Breast epithelium (tissue), 4 donors: ENCODE measurements around the gene ARCN1. TPM values are rescaled to one million over a fixed set of nuclear protein-coding genes. Genes with fewer than 3 reads are reported as not detected.

ENCODE experiments used
- DNase-seq, 2 donors: peaks; one replicate each; pipeline ENCODE4 v3.0.0-alpha.2; 2019; ENCODE audit warnings: low spot score in 2 of 2
- H3K27ac ChIP-seq, 2 donors: fragments of 200-600 bp; sonication (generic) in 1 of 2; one replicate each; pipeline ENCODE4 v1.5.1; 2016 to 2019; ENCODE audit warnings: mild to moderate bottlenecking in 1 of 2
- H3K27me3 ChIP-seq, 2 donors: fragments of 200-600 bp; sonication (generic) in 1 of 2; one replicate each; pipeline versions ENCODE4 v1.5.1 to v1.6.0; 2017 to 2019; ENCODE audit warnings: control low read depth in 1 of 2, mild to moderate bottlenecking in 1 of 2
- H3K36me3 ChIP-seq: fragments of 200-600 bp; one replicate; pipeline ENCODE4 v1.5.1; 2019
- H3K4me1 ChIP-seq, 2 donors: fragments of 200-600 bp; sonication (generic); one replicate each; pipeline ENCODE4 v1.5.1; 2016 to 2019; ENCODE audit warnings: control low read depth in 1 of 2
- H3K4me3 ChIP-seq, 3 donors: fragments of 200-600 bp; sonication (generic); 1 replicate in 2 of 3; 2 replicates in 1 of 3; pipeline ENCODE4 v1.5.1; 2016 to 2019; ENCODE audit warnings: mild to moderate bottlenecking in 3 of 3, moderate library complexity in 2 of 3
- H3K9me3 ChIP-seq, 2 donors: fragments of 200-600 bp; sonication (generic) in 1 of 2; one replicate each; pipeline ENCODE4 v1.5.1; 2016 to 2019; ENCODE audit warnings: control low read depth in 1 of 2
- POLR2A ChIP-seq: fragments of 450-650 bp; IDR thresholded peaks from one replicate; pipeline ENCODE4 v1.6.1; 2016; ENCODE audit warnings: antibody characterized with exemption, mild to moderate bottlenecking, moderate library complexity
- POLR2AphosphoS5 ChIP-seq, 3 donors: sonication (generic); formaldehyde crosslinking; IDR thresholded peaks; one replicate each; pipeline ENCODE4 v1.6.1; 2017; ENCODE audit warnings: antibody characterized with exemption in 3 of 3
- intact Hi-C: fragments of 100-400 bp; cut with DNase I; formaldehyde crosslinking; loops from one replicate; pipeline ENCODE4 v1.15.1; 2023; ENCODE audit warnings: low total_unique reads
- total RNA-seq, 3 donors: library from RNA; depleted of rRNA; stranded (reverse); fragments of >200 nt; gene quantifications; one replicate each; pipeline ENCODE4 v1.1.0, GENCODE V29; 2016
- TF ChIP-seq, protein P1 (sequence below), 3 donors: fragments of 450-650 bp; IDR thresholded peaks; one replicate each; pipeline ENCODE4 v1.5.1; 2016 to 2017; ENCODE audit warnings: antibody characterized with exemption in 3 of 3, mild to moderate bottlenecking in 3 of 3, moderate library complexity in 3 of 3

Gene ARCN1
- total RNA-seq, 3 donors from 2014 or later: 94.1 to 99.1 (median 98.6) TPM

DNA sequence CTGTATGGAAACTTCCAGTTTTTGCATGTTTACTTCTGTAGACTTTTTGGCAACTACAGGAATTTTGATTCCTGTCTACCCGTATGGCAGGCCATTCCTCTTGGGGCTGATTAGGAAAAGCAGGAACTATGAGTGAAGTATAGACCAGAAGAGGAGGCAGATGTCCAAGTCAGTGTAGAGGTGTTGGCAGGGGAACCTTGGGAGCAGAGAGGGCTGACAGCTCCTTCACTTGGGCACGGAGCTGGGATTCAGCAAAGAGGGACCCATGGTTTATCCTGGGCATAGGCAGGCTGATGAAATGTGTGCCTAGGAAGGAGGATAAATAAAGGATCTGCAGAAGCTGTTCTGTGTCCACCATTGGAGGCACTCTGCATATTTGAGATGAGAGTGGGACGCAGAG, 74.2 kb downstream of the ARCN1 start:
- no peak for TF ChIP-seq POLR2AphosphoS5 (IDR thresholded peaks at IDR 0.05)
- no peak for TF ChIP-seq POLR2A
- TF ChIP-seq, protein P1, sequence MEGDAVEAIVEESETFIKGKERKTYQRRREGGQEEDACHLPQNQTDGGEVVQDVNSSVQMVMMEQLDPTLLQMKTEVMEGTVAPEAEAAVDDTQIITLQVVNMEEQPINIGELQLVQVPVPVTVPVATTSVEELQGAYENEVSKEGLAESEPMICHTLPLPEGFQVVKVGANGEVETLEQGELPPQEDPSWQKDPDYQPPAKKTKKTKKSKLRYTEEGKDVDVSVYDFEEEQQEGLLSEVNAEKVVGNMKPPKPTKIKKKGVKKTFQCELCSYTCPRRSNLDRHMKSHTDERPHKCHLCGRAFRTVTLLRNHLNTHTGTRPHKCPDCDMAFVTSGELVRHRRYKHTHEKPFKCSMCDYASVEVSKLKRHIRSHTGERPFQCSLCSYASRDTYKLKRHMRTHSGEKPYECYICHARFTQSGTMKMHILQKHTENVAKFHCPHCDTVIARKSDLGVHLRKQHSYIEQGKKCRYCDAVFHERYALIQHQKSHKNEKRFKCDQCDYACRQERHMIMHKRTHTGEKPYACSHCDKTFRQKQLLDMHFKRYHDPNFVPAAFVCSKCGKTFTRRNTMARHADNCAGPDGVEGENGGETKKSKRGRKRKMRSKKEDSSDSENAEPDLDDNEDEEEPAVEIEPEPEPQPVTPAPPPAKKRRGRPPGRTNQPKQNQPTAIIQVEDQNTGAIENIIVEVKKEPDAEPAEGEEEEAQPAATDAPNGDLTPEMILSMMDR (IDR thresholded peaks at IDR 0.05): no peak
- no peak overlapping the region for H3K27ac ChIP-seq

DNA sequence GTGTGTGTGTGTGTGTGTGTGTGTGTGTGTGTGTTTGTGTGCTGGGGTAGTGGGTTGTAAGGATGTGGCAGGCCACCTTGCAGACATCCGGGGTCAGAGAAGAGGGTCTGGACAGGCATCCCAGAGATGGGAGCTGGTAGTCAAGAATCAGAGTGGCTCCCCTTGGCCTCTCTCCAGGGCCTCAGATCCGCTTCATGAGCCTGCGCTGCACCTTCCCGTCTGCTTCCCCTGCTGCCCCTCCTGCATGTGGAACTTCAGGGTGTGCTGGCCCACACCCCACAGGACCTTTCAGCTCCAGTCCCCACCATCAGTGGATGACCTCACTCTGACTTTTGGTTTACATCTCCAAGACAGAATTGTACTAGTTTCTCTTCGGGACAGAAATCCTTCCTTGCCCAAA, 76.1 kb downstream of the ARCN1 start:
- Histone ChIP-seq H3K27me3 (no peaks in the 10 kb centered on the region), H3K27ac (peak overlapping the region in 1 of 2 donors; percentile 52), H3K4me3 (no peak overlapping the region), H3K36me3 (no peaks in the 10 kb centered on the region), H3K4me1 (no peaks in the 10 kb centered on the region), H3K9me3 (no peaks in the 10 kb centered on the region)
- no peak for DNase-seq
- intact Hi-C loops: no loop called here
- TF ChIP-seq POLR2A: no peak
- TF ChIP-seq POLR2AphosphoS5 (IDR thresholded peaks at IDR 0.05): no peak
- TF ChIP-seq, protein P1 (IDR thresholded peaks at IDR 0.05): no peak

More for the DNA sequence above, 74.2 kb downstream of the ARCN1 start:
- peaks cover 0 to 2% of the 10 kb centered on the region in 2 donors for H3K4me1 ChIP-seq
- H3K4me3 ChIP-seq: no peak overlapping the region
- H3K36me3 ChIP-seq: no peaks in the 10 kb centered on the region
- H3K9me3 ChIP-seq: no peaks in the 10 kb centered on the region
- no peak for DNase-seq
- intact Hi-C loops: no loop called here
- no peaks in the 10 kb centered on the region for H3K27me3 ChIP-seq

DNA sequence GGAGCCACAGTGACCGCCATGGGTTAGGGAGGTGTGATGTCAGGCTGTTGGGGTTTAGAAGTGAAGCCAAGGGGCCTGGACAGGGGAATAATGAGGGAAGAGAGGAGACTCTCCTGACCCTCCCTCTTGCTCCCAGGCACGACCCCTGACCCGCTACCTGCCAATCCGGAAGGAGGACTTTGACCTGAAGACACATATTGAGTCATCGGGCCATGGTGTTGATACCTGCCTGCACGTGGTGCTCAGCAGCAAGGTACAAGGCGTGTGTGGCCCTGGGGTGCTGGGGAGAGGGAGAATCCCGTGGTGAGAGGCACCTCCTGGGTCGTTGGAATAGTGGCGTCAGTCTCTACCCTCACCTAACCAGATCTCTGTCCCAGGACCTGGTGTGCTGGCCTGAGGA, 77.7 kb downstream of the ARCN1 start:
- no peak overlapping the region for H3K27ac ChIP-seq
- H3K36me3 ChIP-seq: no peaks in the 10 kb centered on the region
- intact Hi-C loops: no loop called here
- no peak overlapping the region for H3K4me3 ChIP-seq
- no peaks in the 10 kb centered on the region for H3K9me3 ChIP-seq
- no peak for DNase-seq
- TF ChIP-seq, protein P1 (IDR thresholded peaks at IDR 0.05): no peak
- TF ChIP-seq POLR2AphosphoS5 (IDR thresholded peaks at IDR 0.05) (no peak), POLR2A (no peak)
- H3K4me1 ChIP-seq: no peaks in the 10 kb centered on the region
- H3K27me3 ChIP-seq: no peaks in the 10 kb centered on the region

DNA sequence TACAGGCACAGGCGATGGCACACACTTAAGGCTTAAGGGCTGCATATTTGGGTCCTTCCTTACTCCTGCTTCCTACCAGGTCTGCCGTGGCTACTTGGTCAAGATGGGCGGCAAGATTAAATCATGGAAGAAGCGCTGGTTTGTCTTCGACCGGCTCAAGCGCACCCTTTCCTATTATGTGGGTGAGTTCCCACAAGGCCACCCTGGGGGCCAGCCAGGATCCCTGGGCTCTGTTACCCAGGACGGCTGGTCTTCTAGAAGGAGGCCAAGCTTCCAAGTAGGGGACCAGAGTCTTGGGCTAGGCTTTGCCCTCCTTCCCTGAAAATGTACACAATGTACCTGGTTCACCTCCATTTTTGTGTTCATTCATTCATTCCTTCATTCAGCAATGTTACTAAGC, 78.2 kb downstream of the ARCN1 start:
- no peak overlapping the region for H3K4me3 ChIP-seq
- H3K27ac ChIP-seq: no peak overlapping the region
- no peaks in the 10 kb centered on the region for H3K9me3 ChIP-seq
- TF ChIP-seq, protein P1 (IDR thresholded peaks at IDR 0.05): no peak
- TF ChIP-seq POLR2A (no peak), POLR2AphosphoS5 (IDR thresholded peaks at IDR 0.05) (no peak)
- no peaks in the 10 kb centered on the region for H3K36me3 ChIP-seq
- no peaks in the 10 kb centered on the region for H3K4me1 ChIP-seq
- intact Hi-C loops: no loop called here
- H3K27me3 ChIP-seq: no peaks in the 10 kb centered on the region
- DNase-seq: no peak

DNA sequence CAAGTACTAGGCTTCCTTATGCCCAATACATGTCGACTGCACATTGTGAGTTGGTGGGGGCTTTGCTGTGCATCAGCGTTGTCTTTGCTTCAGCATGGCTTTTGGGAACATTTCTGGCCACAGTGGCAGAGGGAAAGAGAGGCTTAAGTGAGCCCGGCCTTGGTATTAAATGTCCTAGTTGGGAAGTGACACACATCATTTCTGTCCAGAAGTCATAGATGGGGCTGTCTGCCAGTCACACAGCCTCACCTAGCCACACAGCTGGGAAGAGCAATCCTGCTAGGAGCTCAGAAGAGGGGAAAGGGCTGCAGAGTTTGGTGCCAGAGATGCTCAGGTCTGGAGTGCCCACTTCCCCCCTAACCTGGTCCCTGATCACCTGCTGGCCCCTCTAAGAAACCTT, 79.6 kb downstream of the ARCN1 start:
- no peak overlapping the region for H3K4me3 ChIP-seq
- no peaks in the 10 kb centered on the region for H3K9me3 ChIP-seq
- no peaks in the 10 kb centered on the region for H3K36me3 ChIP-seq
- no peaks in the 10 kb centered on the region for H3K4me1 ChIP-seq
- DNase-seq: no peak
- no peak overlapping the region for H3K27ac ChIP-seq
- intact Hi-C loops: no loop called here
- no peaks in the 10 kb centered on the region for H3K27me3 ChIP-seq
- no peak for TF ChIP-seq POLR2A
- no peak for TF ChIP-seq POLR2AphosphoS5 (IDR thresholded peaks at IDR 0.05)
- TF ChIP-seq, protein P1 (IDR thresholded peaks at IDR 0.05): no peak

Other genes with a start within 250 kb of the ARCN1 start
- 1 to 10 TPM; 2.6 to 4.8 (median 3.5) TPM for gene CD3D, start 229.7 kb upstream of the ARCN1 start, total RNA-seq
- gene CD3G, start 228.1 kb upstream of the ARCN1 start, total RNA-seq: 100 to 1,000 TPM in 1 of 3 donors, 1 to 10 TPM in 1, under 1 TPM in 1; 0.80 to 122 (median 1.2) TPM
- 10 to 100 TPM; 39.0 to 51.5 (median 51.5) TPM for gene UBE4A, start 212.8 kb upstream of the ARCN1 start, total RNA-seq
- 10 to 100 TPM; 45.1 to 66.4 (median 56.0) TPM for gene ATP5MG, start 170.8 kb upstream of the ARCN1 start, total RNA-seq
- gene KMT2A, start 135.9 kb upstream of the ARCN1 start, total RNA-seq: 10 to 100 TPM; 67.4 to 100.0 (median 79.6) TPM
- 10 to 100 TPM in 1 of 3 donors, 1 to 10 TPM in 2; 3.4 to 15.1 (median 6.2) TPM for gene TTC36, start 44.9 kb upstream of the ARCN1 start, total RNA-seq
- gene TMEM25, start 41.2 kb upstream of the ARCN1 start, total RNA-seq: 10 to 100 TPM; 14.1 to 53.6 (median 38.0) TPM
- gene IFT46, start 6.5 kb upstream of the ARCN1 start, total RNA-seq: 10 to 100 TPM; 24.3 to 45.9 (median 33.4) TPM
- gene PHLDB1, start 35.2 kb downstream of the ARCN1 start, total RNA-seq: 100 to 1,000 TPM; 104 to 150 (median 109) TPM
- not detected for gene TREH, start 107.2 kb downstream of the ARCN1 start, total RNA-seq
- 100 to 1,000 TPM in 2 of 3 donors, 10 to 100 TPM in 1; 82.6 to 136 (median 125) TPM for gene DDX6, start 218.8 kb downstream of the ARCN1 start, total RNA-seq